RWPE1 (cell line): ENCODE results near the gene ENOX2.

Experiments used
- CTCF ChIA-PET: fragments of 350-600 bp; sonication (Branson Sonifier 250); formaldehyde crosslinking; extraction: SDS; loops from one replicate; lab custom pipeline; 2021; lab: Yijun Ruan, JAX
- POLR2A ChIA-PET: fragments of 400-600 bp; formaldehyde crosslinking; extraction: SDS; loops from one replicate; lab custom pipeline; 2020; ENCODE audit warnings: antibody characterized with exemption; ENCODE audit not compliant: low non-redundant PET; lab: Yijun Ruan, JAX
- DNase-seq: peaks from one replicate; pipeline ENCODE4 v3.0.0; 2012; ENCODE audit warnings: low spot score
- H3K27ac ChIP-seq: fragments of 450-650 bp; 2 replicates; pipeline ENCODE4 v1.5.1; 2017
- CTCF ChIP-seq: fragments of 450-650 bp; conservative IDR thresholded peaks from 2 replicates; pipeline ENCODE4 v1.5.1; 2017; ENCODE audit warnings: low read depth, mild to moderate bottlenecking

Gene ENOX2

DNA sequence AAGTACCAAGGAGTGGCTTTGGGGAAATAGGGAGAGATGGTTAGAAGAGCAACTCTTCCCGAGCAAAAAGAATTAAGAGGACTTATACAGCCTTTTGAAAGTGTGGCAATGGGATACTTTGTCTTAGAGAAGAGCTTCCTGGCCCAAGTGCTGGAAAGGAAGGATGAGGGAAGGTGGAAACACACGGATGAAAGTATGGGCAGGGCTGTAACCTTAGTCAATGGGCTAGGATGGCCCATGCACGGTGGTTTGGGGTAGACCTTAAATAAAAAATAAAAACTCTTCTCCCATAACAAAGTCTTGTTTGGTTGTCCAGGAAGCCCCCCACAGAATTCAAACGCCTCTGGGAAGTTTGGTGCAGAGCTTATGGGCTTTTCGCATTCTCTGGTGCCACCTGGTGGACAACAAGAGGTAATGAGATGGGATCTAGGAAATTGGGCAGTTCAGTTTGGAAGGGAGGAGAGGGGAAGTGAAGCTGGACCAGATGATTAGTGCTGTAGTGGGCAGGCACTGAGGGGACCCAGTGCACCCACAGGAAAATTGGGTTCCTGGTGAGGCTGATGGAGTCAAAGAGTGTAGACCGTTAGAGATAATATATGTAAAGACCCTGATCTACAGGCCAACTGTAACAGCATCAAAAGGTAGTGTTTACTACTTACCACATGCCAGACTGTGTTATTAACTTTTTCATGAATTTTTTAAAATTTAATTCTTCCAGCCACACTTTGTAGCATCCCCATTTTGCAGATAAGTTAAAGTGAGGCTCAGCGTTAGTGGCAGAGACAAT is 13.8 kb upstream of the ENOX2 start:
- CTCF ChIA-PET, result interaction anchor here (0.6 to 1.5 kb wide), 11 partner anchors 16 to 1130 kb away, joined by 3 to 11 read pairs (median 4); no protein-coding TSS in a partner anchor
- no peak overlapping the region for H3K27ac ChIP-seq
- POLR2A ChIA-PET, result no interaction called here
- DNase-seq, result peak; percentile 31
- peak; percentile 54 for TF ChIP-seq CTCF

DNA sequence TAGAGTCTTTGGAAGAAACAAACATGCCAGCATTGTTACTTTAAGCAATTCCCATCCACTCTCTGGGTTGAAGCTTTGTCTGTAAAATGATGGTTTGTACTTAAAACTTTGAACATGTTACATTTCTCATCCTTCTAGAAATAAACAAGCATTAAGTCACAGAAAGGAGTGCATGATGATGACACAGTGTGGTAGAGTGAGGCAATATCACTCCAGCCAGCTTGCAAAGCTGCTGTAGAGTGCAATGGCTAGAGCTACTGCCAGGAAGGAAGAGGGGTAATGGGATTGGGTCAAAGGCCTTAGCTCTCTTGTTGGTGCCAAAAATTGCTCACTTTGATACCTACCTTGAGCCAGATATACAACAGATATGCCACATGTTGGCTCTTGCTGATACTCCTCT is 12.3 kb upstream of the ENOX2 start:
- DNase-seq, result no peak
- ChIA-PET CTCF (interaction anchor here (0.6 to 0.7 kb wide), 2 partner anchors 339 to 522 kb away, joined by 3 read pairs; no protein-coding TSS in a partner anchor), POLR2A (no interaction called here)
- H3K27ac ChIP-seq, result no peak overlapping the region
- no peak for TF ChIP-seq CTCF

GRCh38 chrX:130909469-130910136 is 6.6 kb upstream of the ENOX2 start:
- DNase-seq, result no peak
- no peak for TF ChIP-seq CTCF
- CTCF ChIA-PET, result no interaction called here

DNA sequence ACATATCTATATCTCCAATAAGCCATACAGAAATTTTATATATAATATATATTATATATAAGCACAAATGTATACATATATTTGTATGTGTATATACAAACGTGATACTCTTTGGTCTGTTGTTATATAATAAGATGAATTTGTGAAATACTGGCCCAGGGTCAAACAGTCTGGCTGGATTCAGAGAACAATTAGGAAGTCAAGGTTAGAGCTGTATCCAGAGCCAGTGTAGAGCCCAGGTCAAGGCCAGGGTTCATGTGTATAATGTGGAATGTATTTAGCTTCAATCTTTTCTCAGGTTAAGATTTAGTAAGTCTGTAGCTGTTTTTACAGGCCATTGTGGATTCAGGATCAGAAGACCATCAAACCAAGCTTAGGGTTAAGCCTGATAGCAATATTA is 3.8 kb upstream of the ENOX2 start:
- POLR2A ChIA-PET, result no interaction called here

More at GRCh38 chrX:130909469-130910136, 6.6 kb upstream of the ENOX2 start:
- POLR2A ChIA-PET, result no interaction called here
- H3K27ac ChIP-seq, result no peak overlapping the region

GRCh38 chrX:130902446-130902782 is 595 bp downstream of the ENOX2 start:
- ChIA-PET POLR2A (no interaction called here), CTCF (interaction anchor here (0.6 kb wide), 1 partner anchor 36 kb away, joined by 3 read pairs; no protein-coding TSS in a partner anchor)
- H3K27ac ChIP-seq, result peak overlapping the region; percentile 73
- no peak for DNase-seq
- TF ChIP-seq CTCF, result no peak

More for the DNA sequence above, 3.8 kb upstream of the ENOX2 start:
- no peak for TF ChIP-seq CTCF
- no peak overlapping the region for H3K27ac ChIP-seq
- no peak for DNase-seq
- CTCF ChIA-PET, result interaction anchor here (1.2 kb wide), 1 partner anchor 331 kb away, joined by 3 read pairs; no protein-coding TSS in a partner anchor

GRCh38 chrX:130896802-130897501 is 6.1 kb downstream of the ENOX2 start:
- POLR2A ChIA-PET, result no interaction called here
- H3K27ac ChIP-seq, result no peak overlapping the region
- no peak for TF ChIP-seq CTCF
- CTCF ChIA-PET, result interaction anchor here (0.6 kb wide), 1 partner anchor 71 kb away, joined by 4 read pairs; no protein-coding TSS in a partner anchor
- no peak for DNase-seq
